ENCODE data around the gene GLDN.
A peak's percentile ranks its signal among the peaks of the same experiment; 100 is the strongest.

The GLDN gene

GRCh38 chr15:51348688-51349087, 7.2 kb downstream of the GLDN start:
- no peak for TF ChIP-seq CTCF (IDR thresholded peaks at IDR 0.05; ENCODE audit: extremely low read depth, missing control alignments)
- DNase-seq (ENCODE audit: low spot score), result peak; percentile 71

GRCh38 chr15:51349156-51349844, 7.8 kb downstream of the GLDN start:
- no peak for TF ChIP-seq CTCF (IDR thresholded peaks at IDR 0.05; ENCODE audit: extremely low read depth, missing control alignments)
- no peak for DNase-seq (ENCODE audit: low spot score)

GRCh38 chr15:51350723-51351122, 9.3 kb downstream of the GLDN start:
- no peak for TF ChIP-seq CTCF (IDR thresholded peaks at IDR 0.05; ENCODE audit: extremely low read depth, missing control alignments)
- DNase-seq (ENCODE audit: low spot score), result no peak

GRCh38 chr15:51353976-51354375, 12.5 kb downstream of the GLDN start:
- no peak for DNase-seq (ENCODE audit: low spot score)
- TF ChIP-seq CTCF (IDR thresholded peaks at IDR 0.05; ENCODE audit: extremely low read depth, missing control alignments), result no peak

GRCh38 chr15:51355096-51355495, 13.6 kb downstream of the GLDN start:
- TF ChIP-seq CTCF (IDR thresholded peaks at IDR 0.05; ENCODE audit: extremely low read depth, missing control alignments), result no peak
- DNase-seq (ENCODE audit: low spot score), result no peak

- DNase-seq (ENCODE audit: low spot score), result no peak
- TF ChIP-seq CTCF (IDR thresholded peaks at IDR 0.05; ENCODE audit: extremely low read depth, missing control alignments), result no peak
Observed at GRCh38 chr15:51356147-51356546, 14.7 kb downstream of the GLDN start.

- TF ChIP-seq CTCF (IDR thresholded peaks at IDR 0.05; ENCODE audit: extremely low read depth, missing control alignments), result no peak
- no peak for DNase-seq (ENCODE audit: low spot score)
Observed at GRCh38 chr15:51356983-51357382, 15.5 kb downstream of the GLDN start.
